Fibroblast of lung (primary cell): ENCODE results near the gene ANKS1A. TPM values are rescaled to one million over a fixed set of nuclear protein-coding genes. Genes with fewer than 3 reads are reported as not detected.

Source experiments
- DNase-seq, 2 donors: peaks; one replicate each; pipeline versions ENCODE4 v3.0.0 to v3.0.0-alpha.2; 2010; ENCODE audit warnings: low read depth in 2 of 2
- H2AFZ ChIP-seq: 2 replicates; pipeline ENCODE4 v1.5.1; 2012; ENCODE audit warnings: low read length, control low read depth, inconsistent platforms
- H3K27ac ChIP-seq: 2 replicates; pipeline ENCODE4 v1.5.1; 2011; ENCODE audit warnings: low read length, control low read depth; ENCODE audit not compliant: insufficient read depth
- H3K27me3 ChIP-seq: 2 replicates; pipeline ENCODE4 v1.5.1; 2011; ENCODE audit warnings: mild to moderate bottlenecking, low read length; ENCODE audit not compliant: control insufficient read depth, insufficient read depth
- H3K36me3 ChIP-seq: 2 replicates; pipeline ENCODE4 v1.5.1; 2011; ENCODE audit warnings: low read length; ENCODE audit not compliant: control insufficient read depth, insufficient read depth
- H3K4me1 ChIP-seq: 2 replicates; pipeline ENCODE4 v1.5.1; 2011; ENCODE audit warnings: low read length; ENCODE audit not compliant: control insufficient read depth, insufficient read depth; ENCODE audit errors: extremely low read depth
- H3K4me2 ChIP-seq: 2 replicates; pipeline ENCODE4 v1.5.1; 2011; ENCODE audit warnings: low read length, control low read depth; ENCODE audit not compliant: insufficient read depth; ENCODE audit errors: extremely low read depth
- H3K4me3 ChIP-seq, 4 experiments: fragments of 200-600 bp in 1 of 4; sonication (generic) in 1 of 4; replicated peaks in 1 of 4; 2 replicates each; pipeline ENCODE4 v1.5.1; 2011 to 2016; ENCODE audit warnings: low read length in 4 of 4, low read depth in 3 of 4, mild to moderate bottlenecking in 3 of 4, control low read depth in 2 of 4, inconsistent platforms in 1 of 4, mixed read lengths in 1 of 4; ENCODE audit not compliant: insufficient read depth in 1 of 4; ENCODE audit errors: control extremely low read depth in 1 of 4
- H3K79me2 ChIP-seq: 2 replicates; pipeline ENCODE4 v1.5.1; 2012; ENCODE audit warnings: mild to moderate bottlenecking, low read length, inconsistent platforms; ENCODE audit not compliant: control insufficient read depth, insufficient read depth
- H3K9ac ChIP-seq: 2 replicates; pipeline ENCODE4 v1.5.1; 2011; ENCODE audit warnings: mild to moderate bottlenecking, low read length, control low read depth; ENCODE audit not compliant: insufficient read depth
- H3K9me3 ChIP-seq: 2 replicates; pipeline ENCODE4 v1.5.1; 2012; ENCODE audit warnings: low read depth, low read length; ENCODE audit not compliant: control insufficient read depth, insufficient read depth
- H4K20me1 ChIP-seq: 2 replicates; pipeline ENCODE4 v1.5.1; 2011; ENCODE audit warnings: low read length; ENCODE audit not compliant: control insufficient read depth, insufficient read depth; ENCODE audit errors: extremely low read depth
- EZH2 ChIP-seq: IDR thresholded peaks from 2 replicates; pipeline ENCODE4 v1.5.1; 2012; ENCODE audit warnings: low read length, control low read depth, mild to moderate bottlenecking; ENCODE audit errors: missing control alignments
- polyA plus RNA-seq, 2 donors: library from polyadenylated mRNA; depleted of rRNA in 1 of 2; stranded (reverse) in 1 of 2; unstranded in 1 of 2; fragments of >200 nt; gene quantifications; 2 replicates each; pipeline ENCODE4 v1.2.1, GENCODE V29; 2011 to 2012; ENCODE audit warnings: missing spikeins in 1 of 2
- total RNA-seq: library from RNA; depleted of rRNA; stranded (reverse); fragments of >200 nt; gene quantifications from 2 replicates; pipeline ENCODE4 v1.2.1, GENCODE V29; 2014
- TF ChIP-seq, protein P1 (sequence below), 2 donors: IDR thresholded peaks in 1 of 2; conservative IDR thresholded peaks in 1 of 2; 1 replicate in 1 of 2; 2 replicates in 1 of 2; pipeline ENCODE4 v1.5.1; 2011 to 2012; ENCODE audit warnings: low read length in 2 of 2, control low read depth in 1 of 2, inconsistent platforms in 1 of 2, low read depth in 1 of 2, mild to moderate bottlenecking in 1 of 2

ANKS1A gene
- total and polyA plus RNA-seq, 2 donors (not counting 1 experiment from before 2014, with no cell fraction given), result 3.6 to 7.8 TPM

DNA sequence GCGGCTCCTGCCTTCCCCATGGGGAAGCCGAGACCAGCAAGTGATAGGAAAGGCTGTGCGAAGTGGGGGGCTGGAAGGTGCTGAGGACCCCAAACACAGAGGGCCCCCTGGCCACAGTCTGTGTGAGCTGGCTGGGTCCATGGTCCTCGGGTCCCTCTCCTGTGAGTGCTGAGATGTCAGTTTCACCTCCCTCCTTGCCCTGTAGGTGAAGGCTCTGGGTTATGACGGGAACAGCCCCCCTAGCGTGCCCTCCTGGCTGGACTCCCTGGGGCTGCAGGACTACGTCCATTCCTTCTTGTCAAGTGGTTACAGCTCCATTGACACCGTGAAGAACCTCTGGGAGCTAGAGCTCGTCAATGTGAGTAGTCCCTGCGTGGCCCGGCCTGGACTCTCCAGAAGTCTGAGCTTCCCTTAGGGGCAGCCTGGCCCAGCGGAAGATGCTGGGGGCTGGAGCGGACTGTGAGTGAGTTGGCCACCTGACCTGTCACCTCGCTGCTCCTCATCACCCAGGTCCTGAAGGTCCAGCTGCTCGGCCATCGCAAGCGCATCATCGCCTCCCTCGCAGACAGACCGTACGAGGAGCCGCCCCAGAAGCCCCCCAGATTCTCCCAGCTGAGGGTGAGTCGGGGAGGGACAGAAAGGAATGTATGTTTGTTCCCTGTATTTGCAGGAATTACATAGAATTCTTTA, 190.4 kb downstream of the ANKS1A start:
- H3K4me3 ChIP-seq, result no peak overlapping the region
- no peak overlapping the region for H3K9ac ChIP-seq
- H3K9me3 ChIP-seq, result no peaks in the 10 kb centered on the region
- no peaks in the 10 kb centered on the region for H4K20me1 ChIP-seq
- no peak for DNase-seq
- H3K36me3 ChIP-seq, result no peaks in the 10 kb centered on the region
- H3K27me3 ChIP-seq, result no peaks in the 10 kb centered on the region
- no peaks in the 10 kb centered on the region for H3K79me2 ChIP-seq
- H3K27ac ChIP-seq, result no peak overlapping the region
- no peaks in the 10 kb centered on the region for H3K4me1 ChIP-seq
- H2AFZ ChIP-seq, result no peak overlapping the region
- no peak overlapping the region for H3K4me2 ChIP-seq
- TF ChIP-seq, protein P1, sequence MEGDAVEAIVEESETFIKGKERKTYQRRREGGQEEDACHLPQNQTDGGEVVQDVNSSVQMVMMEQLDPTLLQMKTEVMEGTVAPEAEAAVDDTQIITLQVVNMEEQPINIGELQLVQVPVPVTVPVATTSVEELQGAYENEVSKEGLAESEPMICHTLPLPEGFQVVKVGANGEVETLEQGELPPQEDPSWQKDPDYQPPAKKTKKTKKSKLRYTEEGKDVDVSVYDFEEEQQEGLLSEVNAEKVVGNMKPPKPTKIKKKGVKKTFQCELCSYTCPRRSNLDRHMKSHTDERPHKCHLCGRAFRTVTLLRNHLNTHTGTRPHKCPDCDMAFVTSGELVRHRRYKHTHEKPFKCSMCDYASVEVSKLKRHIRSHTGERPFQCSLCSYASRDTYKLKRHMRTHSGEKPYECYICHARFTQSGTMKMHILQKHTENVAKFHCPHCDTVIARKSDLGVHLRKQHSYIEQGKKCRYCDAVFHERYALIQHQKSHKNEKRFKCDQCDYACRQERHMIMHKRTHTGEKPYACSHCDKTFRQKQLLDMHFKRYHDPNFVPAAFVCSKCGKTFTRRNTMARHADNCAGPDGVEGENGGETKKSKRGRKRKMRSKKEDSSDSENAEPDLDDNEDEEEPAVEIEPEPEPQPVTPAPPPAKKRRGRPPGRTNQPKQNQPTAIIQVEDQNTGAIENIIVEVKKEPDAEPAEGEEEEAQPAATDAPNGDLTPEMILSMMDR (conservative IDR thresholded peaks at IDR 0.05 in 1 of 2, IDR thresholded peaks at IDR 0.05 in 1 of 2; ENCODE audit: low read depth in 1 of 2, low read length in 2 of 2), result no peak
- no peak for TF ChIP-seq EZH2

DNA sequence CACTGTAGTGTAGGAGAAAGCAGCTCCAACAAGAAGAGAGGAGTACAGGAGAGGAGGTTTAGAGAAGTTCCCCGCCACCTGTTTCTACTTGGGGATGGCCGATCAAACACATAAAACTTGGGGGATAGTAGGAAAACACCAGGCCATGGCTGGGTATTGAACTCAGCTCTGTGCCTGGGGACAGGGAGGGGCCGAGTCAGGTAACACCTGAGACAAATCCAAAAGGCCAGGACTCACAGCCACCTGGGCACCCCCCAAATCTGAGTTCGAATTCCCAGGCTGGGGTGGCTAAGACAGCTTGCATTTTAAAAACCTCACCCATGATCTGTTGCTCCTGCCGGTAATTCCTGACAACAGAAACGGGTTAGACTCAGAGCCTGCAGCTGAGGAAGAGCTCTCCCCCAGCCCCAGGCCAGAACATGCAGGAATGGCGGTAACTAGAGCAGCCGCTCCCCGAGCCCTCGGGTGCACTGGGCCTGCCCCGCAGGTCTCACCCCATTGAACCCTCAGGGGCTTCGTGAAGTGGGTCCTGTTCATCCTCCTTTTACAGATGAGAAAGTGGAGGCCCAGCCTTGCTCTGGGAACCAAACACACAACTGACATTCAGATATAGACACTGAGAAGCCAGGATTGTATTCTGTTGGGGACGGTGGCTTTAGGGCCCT, 191.1 kb downstream of the ANKS1A start:
- Histone ChIP-seq H3K4me3 (no peak overlapping the region), H2AFZ (no peak overlapping the region), H3K4me2 (no peak overlapping the region), H4K20me1 (no peaks in the 10 kb centered on the region), H3K4me1 (no peaks in the 10 kb centered on the region), H3K27me3 (no peaks in the 10 kb centered on the region), H3K9me3 (no peaks in the 10 kb centered on the region), H3K27ac (no peak overlapping the region), H3K36me3 (no peaks in the 10 kb centered on the region), H3K79me2 (no peaks in the 10 kb centered on the region), H3K9ac (no peak overlapping the region)
- no peak for DNase-seq
- TF ChIP-seq, protein P1 (conservative IDR thresholded peaks at IDR 0.05 in 1 of 2, IDR thresholded peaks at IDR 0.05 in 1 of 2; ENCODE audit: low read depth in 1 of 2, low read length in 2 of 2), result no peak

DNA sequence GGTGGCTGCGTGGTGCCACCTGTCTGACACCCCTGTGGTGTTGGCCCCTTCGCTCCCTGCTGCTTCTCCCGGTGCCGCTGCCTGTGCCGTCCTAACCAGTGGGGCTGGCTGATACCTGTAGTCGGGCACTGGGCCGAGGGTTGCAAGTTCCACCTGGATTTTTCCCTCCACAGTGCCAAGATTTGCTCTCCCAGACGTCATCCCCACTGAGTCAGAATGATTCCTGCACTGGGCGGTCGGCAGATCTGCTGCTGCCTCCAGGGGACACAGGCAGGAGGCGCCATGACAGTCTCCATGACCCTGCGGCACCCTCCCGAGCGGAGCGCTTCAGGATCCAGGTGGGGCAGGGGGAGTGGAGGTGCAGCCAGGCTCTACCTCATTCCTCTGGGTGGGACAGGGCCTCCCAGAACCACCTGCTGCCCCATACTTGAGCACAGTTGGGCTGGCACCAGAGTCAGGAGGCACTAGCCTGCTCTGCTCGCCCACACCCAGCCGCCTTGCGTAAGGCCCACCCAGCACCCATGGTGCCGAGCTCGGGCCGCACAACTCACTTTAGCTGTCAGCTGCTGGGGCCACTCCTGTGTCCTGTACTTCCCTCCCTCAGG, 191.9 kb downstream of the ANKS1A start:
- Histone ChIP-seq H3K9ac (no peak overlapping the region), H3K27me3 (no peaks in the 10 kb centered on the region), H3K27ac (no peak overlapping the region), H3K4me1 (no peaks in the 10 kb centered on the region), H2AFZ (no peak overlapping the region), H4K20me1 (no peaks in the 10 kb centered on the region), H3K4me2 (no peak overlapping the region), H3K79me2 (no peaks in the 10 kb centered on the region), H3K9me3 (no peaks in the 10 kb centered on the region), H3K36me3 (peaks cover 1% of the 10 kb centered on the region), H3K4me3 (no peak overlapping the region)
- TF ChIP-seq, protein P1 (conservative IDR thresholded peaks at IDR 0.05 in 1 of 2, IDR thresholded peaks at IDR 0.05 in 1 of 2; ENCODE audit: low read depth in 1 of 2, low read length in 2 of 2), result no peak
- TF ChIP-seq EZH2, result no peak
- DNase-seq, result no peak
